Astrocyte (in vitro differentiated cells and primary cell): ENCODE data around the gene ANKRD45. TPM values are rescaled to one million over a fixed set of nuclear protein-coding genes. Genes with fewer than 3 reads are reported as not detected.

Experiments
- DNase-seq: peaks from one replicate; pipeline ENCODE4 v3.0.0-alpha.2; 2010; ENCODE audit warnings: low read depth
- FAIRE-seq: peaks from 2 replicates; lab custom pipeline; 2011; peaks lifted over from hg19 to GRCh38; lab: Jason Lieb, UNC
- H2AFZ ChIP-seq: 2 replicates; pipeline ENCODE4 v1.6.0; 2012; ENCODE audit warnings: low read depth, low read length, inconsistent platforms
- H3K27ac ChIP-seq: 2 replicates; pipeline ENCODE4 v1.5.1; 2011; ENCODE audit warnings: low read depth, low read length, inconsistent platforms
- H3K27me3 ChIP-seq: 2 replicates; pipeline ENCODE4 v1.6.0; 2011; ENCODE audit warnings: low read length, inconsistent platforms; ENCODE audit not compliant: insufficient read depth
- H3K36me3 ChIP-seq: 2 replicates; pipeline ENCODE4 v1.5.1; 2011; ENCODE audit warnings: low read length, inconsistent platforms; ENCODE audit not compliant: insufficient read depth
- H3K4me1 ChIP-seq: 2 replicates; pipeline ENCODE4 v1.5.1; 2011; ENCODE audit warnings: low read length, inconsistent platforms; ENCODE audit not compliant: insufficient read depth
- H3K4me2 ChIP-seq: 2 replicates; pipeline ENCODE4 v1.6.0; 2012; ENCODE audit warnings: low read length, inconsistent platforms
- H3K4me3 ChIP-seq: 2 replicates; pipeline ENCODE4 v1.5.1; 2011; ENCODE audit warnings: low read depth, mild to moderate bottlenecking, low read length, inconsistent platforms; ENCODE audit not compliant: insufficient read depth
- H3K79me2 ChIP-seq: 2 replicates; pipeline ENCODE4 v1.6.0; 2012; ENCODE audit warnings: mild to moderate bottlenecking, low read length, inconsistent platforms; ENCODE audit not compliant: insufficient read depth
- H3K9ac ChIP-seq: 2 replicates; pipeline ENCODE4 v1.6.0; 2012; ENCODE audit warnings: mild to moderate bottlenecking, low read length, inconsistent platforms
- H3K9me3 ChIP-seq: 2 replicates; pipeline ENCODE4 v1.5.1; 2012; ENCODE audit warnings: low read depth, mild to moderate bottlenecking, low read length, inconsistent platforms; ENCODE audit not compliant: insufficient read depth
- H4K20me1 ChIP-seq: 2 replicates; pipeline ENCODE4 v1.6.0; 2012; ENCODE audit warnings: low read length, inconsistent platforms; ENCODE audit not compliant: insufficient read depth
- H3K27ac Mint-ChIP-seq: one replicate; pipeline ENCODE4 v1.8.0; 2021; ENCODE audit warnings: mild to moderate bottlenecking, mixed read lengths; ENCODE audit not compliant: unreplicated experiment
- H3K27me3 Mint-ChIP-seq: one replicate; pipeline ENCODE4 v1.8.0; 2021; ENCODE audit warnings: low read depth, mixed read lengths; ENCODE audit not compliant: unreplicated experiment
- H3K36me3 Mint-ChIP-seq: one replicate; pipeline ENCODE4 v1.8.0; 2021; ENCODE audit warnings: low read depth, mixed read lengths; ENCODE audit not compliant: unreplicated experiment
- H3K4me1 Mint-ChIP-seq: one replicate; pipeline ENCODE4 v1.8.0; 2021; ENCODE audit warnings: low read depth, mixed read lengths; ENCODE audit not compliant: unreplicated experiment
- H3K4me3 Mint-ChIP-seq: one replicate; pipeline ENCODE4 v1.8.0; 2021; ENCODE audit warnings: mild to moderate bottlenecking, moderate library complexity, mixed read lengths; ENCODE audit not compliant: unreplicated experiment
- H3K9me3 Mint-ChIP-seq: one replicate; pipeline ENCODE4 v1.8.0; 2021; ENCODE audit warnings: mild to moderate bottlenecking, mixed read lengths; ENCODE audit not compliant: unreplicated experiment
- EZH2 ChIP-seq: IDR thresholded peaks from 2 replicates; pipeline ENCODE4 v1.6.1; 2012; ENCODE audit warnings: mild to moderate bottlenecking, low read length, inconsistent platforms; ENCODE audit not compliant: insufficient read depth
- total RNA-seq: library from RNA; stranded (reverse); gene quantifications from 2 replicates; pipeline ENCODE4 v1.2.1, GENCODE V29; 2021
- TF ChIP-seq, protein P1 (sequence below): IDR thresholded peaks from 2 replicates; pipeline ENCODE4 v1.5.1; 2011; ENCODE audit warnings: low read depth, mild to moderate bottlenecking, inconsistent platforms, low read length, moderate library complexity; ENCODE audit not compliant: insufficient read depth

ANKRD45 gene
- total RNA-seq, 1 donor from 2014 or later: 1.4 TPM

DNA sequence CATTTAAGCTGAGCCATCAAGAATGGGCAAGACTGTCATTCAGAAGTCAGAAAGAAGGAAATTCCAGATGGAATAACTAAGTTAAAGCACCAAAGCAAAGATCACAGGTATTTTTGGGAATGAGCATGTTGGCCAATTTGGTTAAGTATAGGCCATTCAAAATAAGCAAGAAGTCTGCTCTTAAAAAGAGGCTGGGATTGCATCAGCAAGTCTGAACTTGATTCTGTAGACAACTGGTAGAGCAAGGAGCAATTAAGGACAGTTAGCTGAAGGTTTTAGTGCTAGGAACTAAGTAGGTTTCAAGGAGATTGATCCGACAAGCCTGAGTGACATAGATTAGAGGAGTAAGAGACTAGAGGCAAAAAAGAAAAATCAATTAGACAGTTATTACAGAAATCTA lies 8.4 kb downstream of the ANKRD45 start:
- Histone ChIP-seq H3K9ac (no peak overlapping the region), H3K27me3 (no peaks in the 10 kb centered on the region), H3K4me2 (no peak overlapping the region), H4K20me1 (no peaks in the 10 kb centered on the region), H3K27ac (no peak overlapping the region), H3K36me3 (no peaks in the 10 kb centered on the region), H2AFZ (no peak overlapping the region), H3K4me1 (no peaks in the 10 kb centered on the region), H3K9me3 (no peaks in the 10 kb centered on the region), H3K79me2 (no peaks in the 10 kb centered on the region), H3K4me3 (no peak overlapping the region)
- H3K27ac Mint-ChIP-seq: peak overlapping the region; percentile 37
- peaks cover 6% of the 10 kb centered on the region for H3K9me3 Mint-ChIP-seq
- no peak overlapping the region for H3K4me3 Mint-ChIP-seq
- TF ChIP-seq EZH2: no peak
- TF ChIP-seq, protein P1, sequence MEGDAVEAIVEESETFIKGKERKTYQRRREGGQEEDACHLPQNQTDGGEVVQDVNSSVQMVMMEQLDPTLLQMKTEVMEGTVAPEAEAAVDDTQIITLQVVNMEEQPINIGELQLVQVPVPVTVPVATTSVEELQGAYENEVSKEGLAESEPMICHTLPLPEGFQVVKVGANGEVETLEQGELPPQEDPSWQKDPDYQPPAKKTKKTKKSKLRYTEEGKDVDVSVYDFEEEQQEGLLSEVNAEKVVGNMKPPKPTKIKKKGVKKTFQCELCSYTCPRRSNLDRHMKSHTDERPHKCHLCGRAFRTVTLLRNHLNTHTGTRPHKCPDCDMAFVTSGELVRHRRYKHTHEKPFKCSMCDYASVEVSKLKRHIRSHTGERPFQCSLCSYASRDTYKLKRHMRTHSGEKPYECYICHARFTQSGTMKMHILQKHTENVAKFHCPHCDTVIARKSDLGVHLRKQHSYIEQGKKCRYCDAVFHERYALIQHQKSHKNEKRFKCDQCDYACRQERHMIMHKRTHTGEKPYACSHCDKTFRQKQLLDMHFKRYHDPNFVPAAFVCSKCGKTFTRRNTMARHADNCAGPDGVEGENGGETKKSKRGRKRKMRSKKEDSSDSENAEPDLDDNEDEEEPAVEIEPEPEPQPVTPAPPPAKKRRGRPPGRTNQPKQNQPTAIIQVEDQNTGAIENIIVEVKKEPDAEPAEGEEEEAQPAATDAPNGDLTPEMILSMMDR: no peak
- peaks cover 20% of the 10 kb centered on the region for H3K36me3 Mint-ChIP-seq
- DNase-seq (no peak), FAIRE-seq (no peak)
- H3K27me3 Mint-ChIP-seq: no peaks in the 10 kb centered on the region
- H3K4me1 Mint-ChIP-seq: peaks cover 19% of the 10 kb centered on the region

- H3K79me2 ChIP-seq: no peaks in the 10 kb centered on the region
- H3K9me3 ChIP-seq: peaks cover 4% of the 10 kb centered on the region
- no peak overlapping the region for H2AFZ ChIP-seq
- no peak for TF ChIP-seq EZH2
- TF ChIP-seq, protein P1: no peak
- no peaks in the 10 kb centered on the region for H3K27me3 ChIP-seq
- peaks cover 6% of the 10 kb centered on the region for H3K9me3 Mint-ChIP-seq
- H4K20me1 ChIP-seq: no peaks in the 10 kb centered on the region
- H3K27ac ChIP-seq: no peak overlapping the region
- no peak overlapping the region for H3K4me3 ChIP-seq
- H3K36me3 ChIP-seq: no peaks in the 10 kb centered on the region
- DNase-seq (no peak), FAIRE-seq (no peak)
- no peaks in the 10 kb centered on the region for H3K27me3 Mint-ChIP-seq
- peaks cover 19% of the 10 kb centered on the region for H3K4me1 Mint-ChIP-seq
- no peak overlapping the region for H3K27ac Mint-ChIP-seq
- no peak overlapping the region for H3K9ac ChIP-seq
- H3K4me2 ChIP-seq: no peak overlapping the region
- no peak overlapping the region for H3K4me3 Mint-ChIP-seq
- no peaks in the 10 kb centered on the region for H3K4me1 ChIP-seq
- peaks cover 25% of the 10 kb centered on the region for H3K36me3 Mint-ChIP-seq
Measured at GRCh38 chr1:173660306-173660705, 9.3 kb downstream of the ANKRD45 start.

- H3K4me3 Mint-ChIP-seq: no peak overlapping the region
- FAIRE-seq (no peak), DNase-seq (no peak)
- Histone ChIP-seq H4K20me1 (no peaks in the 10 kb centered on the region), H3K9me3 (no peaks in the 10 kb centered on the region), H3K36me3 (no peaks in the 10 kb centered on the region), H3K79me2 (no peaks in the 10 kb centered on the region), H3K4me3 (no peak overlapping the region), H3K9ac (no peak overlapping the region), H3K4me1 (no peaks in the 10 kb centered on the region), H3K4me2 (no peak overlapping the region), H3K27ac (no peak overlapping the region), H2AFZ (no peak overlapping the region), H3K27me3 (no peaks in the 10 kb centered on the region)
- no peak overlapping the region for H3K27ac Mint-ChIP-seq
- H3K27me3 Mint-ChIP-seq: no peaks in the 10 kb centered on the region
- peaks cover 4% of the 10 kb centered on the region for H3K4me1 Mint-ChIP-seq
- peaks cover 3% of the 10 kb centered on the region for H3K36me3 Mint-ChIP-seq
- TF ChIP-seq EZH2: no peak
- TF ChIP-seq, protein P1: no peak
- H3K9me3 Mint-ChIP-seq: peaks cover 2% of the 10 kb centered on the region
Measured at GRCh38 chr1:173648880-173649605, 20.6 kb downstream of the ANKRD45 start.
